HUDEP-2 (cell line): Measurements from ENCODE around the gene MED15.
"Not testable (repeated sequence)": the region's sequence is repeated elsewhere in the genome, so short reads cannot be mapped to it uniquely, and the experiment has no call there.

Source experiments
- DNase-seq, 76 experiments: peaks; one replicate each; lab custom pipeline; 2025; ENCODE audit not compliant: unreplicated experiment in 76 of 76; lab: John Stamatoyannopoulos, UW

MED15 gene

GRCh38 chr22:20483771-20484170, 23.6 kb upstream of the MED15 start:
- DNase-seq: no peak

GRCh38 chr22:20484948-20485683, 22.3 kb upstream of the MED15 start:
- DNase-seq: no peak

GRCh38 chr22:20486229-20486628, 21.2 kb upstream of the MED15 start:
- DNase-seq: no peak

- no peak for DNase-seq
Measured at GRCh38 chr22:20487715-20488114, 19.7 kb upstream of the MED15 start.

GRCh38 chr22:20488946-20489345, 18.5 kb upstream of the MED15 start:
- no peak for DNase-seq

GRCh38 chr22:20490183-20490940, 17.0 kb upstream of the MED15 start:
- no peak for DNase-seq

GRCh38 chr22:20490941-20491307, 16.5 kb upstream of the MED15 start:
- no peak for DNase-seq

- no peak for DNase-seq
Measured at GRCh38 chr22:20491346-20491745, 16.1 kb upstream of the MED15 start.

- peak in 35 of 76 experiments; percentile 10 to 73 (median 51) for DNase-seq
Measured at GRCh38 chr22:20494978-20495860, 12.2 kb upstream of the MED15 start, which contains the start of gene KLHL22. TSS of gene KLHL22 (minus strand) at chr22:20495795. CDS start at chr22:20489211, 6,584 bp downstream.

- peak in 74 of 76 experiments; percentile 22 to 93 (median 81) for DNase-seq
Measured at GRCh38 chr22:20495861-20496681, 11.3 kb upstream of the MED15 start.

GRCh38 chr22:20497426-20497825, 10.0 kb upstream of the MED15 start:
- DNase-seq: no peak

- DNase-seq: no peak
Measured at GRCh38 chr22:20498913-20499312, 8.5 kb upstream of the MED15 start.

- DNase-seq: no peak
Measured at GRCh38 chr22:20499769-20500168, 7.6 kb upstream of the MED15 start.

GRCh38 chr22:20503816-20504215, 3.6 kb upstream of the MED15 start:
- DNase-seq: no peak

GRCh38 chr22:20504293-20504922, 3.0 kb upstream of the MED15 start:
- DNase-seq: not testable (repeated sequence)

- no peak for DNase-seq
Measured at GRCh38 chr22:20506543-20507252, 712 bp upstream of the MED15 start.

- DNase-seq: not testable (repeated sequence)
Measured at GRCh38 chr22:20508067-20508755, 801 bp downstream of the MED15 start.

- DNase-seq: no peak
Measured at GRCh38 chr22:20508815-20509271, 1.4 kb downstream of the MED15 start.
